Thoracic aorta (tissue), 2 donors: ENCODE data around the gene ANKRD24. TPM values are rescaled to one million over a fixed set of nuclear protein-coding genes. Genes with fewer than 3 reads are reported as not detected.
"Not testable (repeated sequence)": the region's sequence is repeated elsewhere in the genome, so short reads cannot be mapped to it uniquely, and the experiment has no call there.

Source experiments
- ATAC-seq: fragments of 150-250 bp; one replicate; pipeline ENCODE4 v1.8.0; 2017; ENCODE audit warnings: low read depth; ENCODE audit not compliant: insufficient number of reproducible peaks, low FRiP score
- DNase-seq: peaks from one replicate; pipeline ENCODE4 v3.0.0-alpha.2; 2020; ENCODE audit warnings: low spot score
- H3K27ac ChIP-seq, 2 donors: fragments of 200-600 bp; sonication (generic); 1 replicate in 1 of 2; 2 replicates in 1 of 2; pipeline ENCODE4 v1.5.1; 2016; ENCODE audit warnings: mild to moderate bottlenecking in 2 of 2, moderate library complexity in 2 of 2
- H3K27me3 ChIP-seq: fragments of 200-600 bp; sonication (generic); replicated peaks from 2 replicates; pipeline ENCODE4 v1.6.0; 2016; ENCODE audit warnings: mild to moderate bottlenecking; ENCODE audit not compliant: insufficient read depth
- H3K36me3 ChIP-seq: fragments of 200-600 bp; sonication (generic); one replicate; pipeline ENCODE4 v1.5.1; 2016
- H3K4me1 ChIP-seq, 2 donors: fragments of 200-600 bp; sonication (generic); 1 replicate in 1 of 2; 2 replicates in 1 of 2; pipeline versions ENCODE4 v1.5.1 to v1.6.0; 2016; ENCODE audit warnings: low read depth in 2 of 2, mild to moderate bottlenecking in 1 of 2; ENCODE audit not compliant: control insufficient read depth in 1 of 2
- H3K4me3 ChIP-seq: fragments of 200-600 bp; sonication (generic); 2 replicates; pipeline ENCODE4 v1.5.1; 2016; ENCODE audit warnings: mild to moderate bottlenecking
- H3K9me3 ChIP-seq: fragments of 200-600 bp; sonication (generic); 2 replicates; pipeline ENCODE4 v1.5.1; 2016
- total RNA-seq, 2 donors: library from RNA; depleted of rRNA; stranded (reverse); fragments of >200 nt; gene quantifications; one replicate each; pipeline versions ENCODE4 v1.1.0 to v1.2.3, GENCODE V29; 2016
- TF ChIP-seq, protein P1 (sequence below): fragments of 200-600 bp; sonication (generic); IDR thresholded peaks from one replicate; pipeline ENCODE4 v1.5.1; 2019; ENCODE audit warnings: antibody characterized with exemption

Gene ANKRD24
- total RNA-seq, 2 donors from 2014 or later: 0.28 to 1.1 TPM

DNA sequence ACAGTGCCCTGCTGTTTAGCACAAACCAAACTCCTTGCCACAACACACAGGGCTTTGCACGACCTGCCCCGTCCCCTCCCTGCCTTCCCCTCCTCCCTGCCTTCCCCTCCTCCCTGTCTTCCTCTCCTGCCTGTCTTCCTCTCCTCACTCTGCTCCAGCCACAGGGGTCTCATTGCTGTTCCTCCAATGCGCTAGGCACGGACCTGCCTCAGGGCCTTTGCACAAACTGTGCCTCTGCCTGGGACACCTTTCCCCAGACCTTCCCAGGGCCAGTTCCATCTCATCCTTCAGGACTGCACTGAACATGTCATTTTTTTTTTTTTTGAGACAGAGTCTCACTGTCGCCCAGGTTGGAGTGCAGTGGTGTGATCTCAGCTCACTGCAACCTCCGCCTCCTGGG lies 30.9 kb upstream of the ANKRD24 start:
- TF ChIP-seq, protein P1, sequence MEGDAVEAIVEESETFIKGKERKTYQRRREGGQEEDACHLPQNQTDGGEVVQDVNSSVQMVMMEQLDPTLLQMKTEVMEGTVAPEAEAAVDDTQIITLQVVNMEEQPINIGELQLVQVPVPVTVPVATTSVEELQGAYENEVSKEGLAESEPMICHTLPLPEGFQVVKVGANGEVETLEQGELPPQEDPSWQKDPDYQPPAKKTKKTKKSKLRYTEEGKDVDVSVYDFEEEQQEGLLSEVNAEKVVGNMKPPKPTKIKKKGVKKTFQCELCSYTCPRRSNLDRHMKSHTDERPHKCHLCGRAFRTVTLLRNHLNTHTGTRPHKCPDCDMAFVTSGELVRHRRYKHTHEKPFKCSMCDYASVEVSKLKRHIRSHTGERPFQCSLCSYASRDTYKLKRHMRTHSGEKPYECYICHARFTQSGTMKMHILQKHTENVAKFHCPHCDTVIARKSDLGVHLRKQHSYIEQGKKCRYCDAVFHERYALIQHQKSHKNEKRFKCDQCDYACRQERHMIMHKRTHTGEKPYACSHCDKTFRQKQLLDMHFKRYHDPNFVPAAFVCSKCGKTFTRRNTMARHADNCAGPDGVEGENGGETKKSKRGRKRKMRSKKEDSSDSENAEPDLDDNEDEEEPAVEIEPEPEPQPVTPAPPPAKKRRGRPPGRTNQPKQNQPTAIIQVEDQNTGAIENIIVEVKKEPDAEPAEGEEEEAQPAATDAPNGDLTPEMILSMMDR: no peak
- Histone ChIP-seq H3K27me3 (no peaks in the 10 kb centered on the region), H3K4me1 (no peaks in the 10 kb centered on the region), H3K9me3 (no peaks in the 10 kb centered on the region), H3K36me3 (no peaks in the 10 kb centered on the region), H3K27ac (no peak overlapping the region), H3K4me3 (no peak overlapping the region)
- DNase-seq (no peak), ATAC-seq (no peak)

DNA sequence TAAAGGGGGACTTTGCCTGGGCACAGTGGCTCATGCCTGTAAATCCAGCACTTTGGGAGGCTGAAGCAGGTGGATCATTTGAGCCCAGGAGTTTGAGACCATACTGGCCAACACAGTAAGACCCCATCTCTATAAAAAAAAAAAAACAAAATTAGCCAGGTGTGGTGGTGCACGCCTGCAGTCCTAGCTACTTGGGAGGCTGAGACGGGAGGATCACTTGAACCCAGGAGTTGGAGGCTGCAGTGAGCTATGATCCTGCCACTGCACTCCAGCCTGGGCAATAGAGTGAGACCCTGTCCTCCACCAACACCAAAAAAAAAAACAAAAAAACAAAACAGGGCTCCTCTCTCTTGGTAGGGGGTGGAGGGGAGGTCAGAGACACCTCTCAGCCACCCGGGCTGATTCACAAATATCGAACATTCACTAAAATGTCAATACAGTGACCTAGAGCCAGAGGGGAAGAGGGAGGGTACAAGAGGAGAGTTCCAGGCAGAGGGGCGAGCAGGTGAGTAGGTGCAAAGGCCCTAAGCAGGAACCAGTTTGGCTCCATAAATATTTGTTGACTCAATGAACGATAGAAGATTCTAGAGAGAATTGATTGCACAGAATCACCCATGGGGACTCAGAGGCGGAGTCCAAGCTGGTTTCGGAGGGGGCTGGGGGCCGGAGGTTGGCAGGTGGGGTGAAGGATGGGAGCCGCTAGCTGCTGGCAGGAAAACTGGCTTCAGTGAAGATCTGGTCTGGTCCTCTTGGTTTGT lies 30.1 kb upstream of the ANKRD24 start:
- Histone ChIP-seq H3K27ac (no peak overlapping the region), H3K9me3 (no peaks in the 10 kb centered on the region), H3K36me3 (no peaks in the 10 kb centered on the region), H3K27me3 (no peaks in the 10 kb centered on the region), H3K4me1 (no peaks in the 10 kb centered on the region), H3K4me3 (no peak overlapping the region)
- DNase-seq (no peak), ATAC-seq (no peak)
- TF ChIP-seq, protein P1: no peak

DNA sequence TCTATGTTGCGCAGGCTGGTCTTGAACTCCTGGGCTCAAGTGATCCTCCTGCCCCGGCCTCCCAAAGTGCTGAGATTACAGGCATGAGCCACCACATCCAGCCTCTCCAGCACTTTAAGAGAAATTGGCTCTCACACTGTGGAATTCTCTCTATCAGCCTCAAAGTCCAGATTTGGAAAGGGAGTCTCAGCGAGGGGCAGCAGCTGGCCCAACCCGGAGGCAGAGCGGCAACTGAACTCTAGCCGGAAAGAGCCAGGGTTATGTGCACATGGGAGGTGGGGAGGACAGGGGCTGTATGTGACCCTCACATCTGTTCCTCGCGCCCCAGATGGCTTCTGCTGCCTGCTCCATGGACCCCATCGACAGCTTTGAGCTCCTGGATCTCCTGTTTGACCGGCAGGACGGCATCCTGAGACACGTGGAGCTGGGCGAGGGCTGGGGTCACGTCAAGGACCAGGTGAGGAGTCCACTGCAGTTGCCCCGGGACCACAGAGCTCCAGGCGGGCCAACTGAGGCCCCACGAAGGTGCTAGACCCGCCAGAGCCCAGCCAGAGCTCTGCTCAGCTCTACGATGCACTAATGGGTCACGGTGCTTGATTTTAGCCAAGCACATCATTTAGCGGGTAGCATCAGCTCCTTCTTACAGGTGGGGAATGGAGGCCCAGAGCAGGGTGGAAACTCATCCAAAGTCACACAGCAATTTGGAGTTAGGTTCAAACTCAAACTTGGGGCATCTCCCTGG lies 27.7 kb upstream of the ANKRD24 start:
- TF ChIP-seq, protein P1: no peak
- no peak for ATAC-seq
- DNase-seq: no peak

DNA sequence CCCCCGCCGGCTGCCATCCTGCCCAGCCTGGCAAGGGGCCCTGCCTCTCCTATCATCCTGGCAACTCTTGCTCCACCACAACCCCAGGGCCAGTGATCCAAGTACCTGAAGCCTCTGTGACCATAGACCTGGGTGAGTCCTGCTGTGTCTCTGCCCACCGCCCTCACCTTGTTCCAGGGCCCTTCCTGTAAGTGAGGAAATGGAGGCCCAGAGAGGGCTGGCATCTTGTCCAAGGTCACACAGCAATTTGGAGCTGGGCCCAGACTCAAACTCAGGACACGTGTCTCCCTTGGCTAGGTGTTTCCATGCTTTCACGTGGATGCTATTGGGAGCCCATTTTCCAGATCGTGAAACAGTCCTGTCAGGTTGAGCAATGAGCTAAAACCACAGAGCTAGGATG lies 25.3 kb upstream of the ANKRD24 start:
- no peak for ATAC-seq
- TF ChIP-seq, protein P1: no peak
- Histone ChIP-seq H3K27me3 (no peaks in the 10 kb centered on the region), H3K4me3 (no peak overlapping the region), H3K4me1 (no peaks in the 10 kb centered on the region), H3K36me3 (no peaks in the 10 kb centered on the region), H3K27ac (no peak overlapping the region), H3K9me3 (no peaks in the 10 kb centered on the region)
- no peak for DNase-seq

More for the DNA sequence above, 27.7 kb upstream of the ANKRD24 start:
- H3K27me3 ChIP-seq: no peaks in the 10 kb centered on the region
- H3K4me1 ChIP-seq: no peaks in the 10 kb centered on the region
- no peak overlapping the region for H3K27ac ChIP-seq
- no peaks in the 10 kb centered on the region for H3K36me3 ChIP-seq
- no peaks in the 10 kb centered on the region for H3K9me3 ChIP-seq
- no peak overlapping the region for H3K4me3 ChIP-seq

DNA sequence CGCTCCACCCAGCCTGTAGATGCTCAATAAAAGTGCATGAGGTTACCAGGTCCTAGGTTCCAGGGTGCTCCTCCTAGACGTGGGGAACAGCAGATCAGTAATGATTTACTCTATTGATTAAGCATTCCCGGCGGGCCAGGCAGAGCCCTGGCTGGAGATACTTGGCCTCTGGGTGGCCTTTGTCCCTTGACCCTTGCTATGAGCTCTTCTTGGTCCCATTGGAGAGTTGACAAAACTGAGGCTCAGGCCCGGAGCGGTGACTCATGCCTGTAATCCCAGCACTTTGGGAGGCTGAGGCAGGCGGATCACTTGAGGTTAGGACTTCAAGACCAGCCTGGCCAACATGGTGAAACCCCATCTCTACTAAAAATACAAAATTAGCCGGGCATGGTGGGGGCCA lies 24.5 kb upstream of the ANKRD24 start:
- not testable (repeated sequence) for H3K9me3 ChIP-seq, H3K27ac ChIP-seq, ATAC-seq, H3K36me3 ChIP-seq, H3K4me1 ChIP-seq, H3K4me3 ChIP-seq, DNase-seq, H3K27me3 ChIP-seq
